ENCODE measurements around the gene NCKAP1. TPM values are rescaled to one million over a fixed set of nuclear protein-coding genes. Genes with fewer than 3 reads are reported as not detected.

Gene NCKAP1
- total and polyA plus RNA-seq, 7 donors, result 39.6 to 206 (median 160) TPM

GRCh38 chr2:182913064-182913463 is 125.2 kb downstream of the NCKAP1 start:
- no peaks in the 10 kb centered on the region for H3K27me3 ChIP-seq
- H3K9me3 ChIP-seq, result no peaks in the 10 kb centered on the region
- peaks cover 0 to 35% (median 3%) of the 10 kb centered on the region in 4 donors for H3K36me3 ChIP-seq
- H3K4me1 ChIP-seq, result peaks cover 0 to 19% (median 4%) of the 10 kb centered on the region in 4 donors
- DNase-seq, result no peak
- WGBS, 2 donors, result 90 to 91% methylated on average over 1 of the region's 1 CpG
- intact Hi-C loops (cut with DNase I), result no loop called here
- no peak overlapping the region for H3K4me3 ChIP-seq
- TF ChIP-seq POLR2A (IDR thresholded peaks at IDR 0.05), result no peak
- no peak for TF ChIP-seq POLR2AphosphoS5 (IDR thresholded peaks at IDR 0.05)
- no peak for TF ChIP-seq CTCF (IDR thresholded peaks at IDR 0.05)
- TF ChIP-seq EP300 (IDR thresholded peaks at IDR 0.05), result no peak
- no peak overlapping the region for H3K27ac ChIP-seq

- no peak for DNase-seq
- 85 to 88% methylated on average over 3 of the region's 3 CpGs for WGBS, 2 donors
- no peaks in the 10 kb centered on the region for H3K27me3 ChIP-seq
- TF ChIP-seq POLR2A (IDR thresholded peaks at IDR 0.05), result no peak
- no peak for TF ChIP-seq CTCF (IDR thresholded peaks at IDR 0.05)
- no peak for TF ChIP-seq POLR2AphosphoS5 (IDR thresholded peaks at IDR 0.05)
- no peak overlapping the region for H3K27ac ChIP-seq
- H3K9me3 ChIP-seq, result no peaks in the 10 kb centered on the region
- H3K4me1 ChIP-seq, result peaks cover 0 to 19% (median 4%) of the 10 kb centered on the region in 4 donors
- H3K36me3 ChIP-seq, result peaks cover 0 to 35% (median 3%) of the 10 kb centered on the region in 4 donors
- H3K4me3 ChIP-seq, result no peak overlapping the region
- intact Hi-C loops (cut with DNase I), result no loop called here
These were observed 125.7 kb downstream of the NCKAP1 start for GRCh38 chr2:182912518-182912915.

GRCh38 chr2:182911813-182912517 is 126.3 kb downstream of the NCKAP1 start:
- Histone ChIP-seq H3K36me3 (peaks cover 0 to 35% (median 3%) of the 10 kb centered on the region in 4 donors), H3K27ac (no peak overlapping the region), H3K4me1 (peaks cover 0 to 19% (median 4%) of the 10 kb centered on the region in 4 donors), H3K9me3 (no peaks in the 10 kb centered on the region), H3K27me3 (no peaks in the 10 kb centered on the region), H3K4me3 (no peak overlapping the region)
- DNase-seq, result no peak
- WGBS, 2 donors, result 83 to 87% methylated on average over 2 of the region's 2 CpGs
- TF ChIP-seq POLR2A (IDR thresholded peaks at IDR 0.05) (no peak), CTCF (IDR thresholded peaks at IDR 0.05) (no peak), POLR2AphosphoS5 (IDR thresholded peaks at IDR 0.05) (no peak), EP300 (IDR thresholded peaks at IDR 0.05) (no peak)
- intact Hi-C loops (cut with DNase I), result no loop called here

GRCh38 chr2:182910965-182911364 is 127.3 kb downstream of the NCKAP1 start:
- intact Hi-C loops (cut with DNase I), result no loop called here
- DNase-seq, result no peak
- Histone ChIP-seq H3K9me3 (no peaks in the 10 kb centered on the region), H3K4me1 (peaks cover 0 to 13% (median 4%) of the 10 kb centered on the region in 4 donors), H3K27ac (no peak overlapping the region), H3K4me3 (no peak overlapping the region), H3K27me3 (no peaks in the 10 kb centered on the region), H3K36me3 (peaks cover 0 to 35% (median 3%) of the 10 kb centered on the region in 4 donors)
- TF ChIP-seq EP300 (IDR thresholded peaks at IDR 0.05), result no peak
- TF ChIP-seq POLR2A (IDR thresholded peaks at IDR 0.05), result no peak
- no peak for TF ChIP-seq POLR2AphosphoS5 (IDR thresholded peaks at IDR 0.05)
- no peak for TF ChIP-seq CTCF (IDR thresholded peaks at IDR 0.05)
- 96 to 97% methylated on average over 1 of the region's 1 CpG for WGBS, 2 donors

All from sigmoid colon (tissue), 7 donors.